ENCODE data around the gene ROPN1L.
"Not testable (repeated sequence)": the region's sequence is repeated elsewhere in the genome, so short reads cannot be mapped to it uniquely, and the experiment has no call there.

Gene ROPN1L

GRCh38 chr5:10503321-10503720 lies 61.6 kb downstream of the ROPN1L start:
- DNase-seq (ENCODE audit: low read depth), result no peak

GRCh38 chr5:10503997-10504793 lies 62.5 kb downstream of the ROPN1L start:
- no peak for DNase-seq (ENCODE audit: low read depth)

GRCh38 chr5:10505517-10506095 lies 63.9 kb downstream of the ROPN1L start:
- DNase-seq (ENCODE audit: low read depth), result no peak

GRCh38 chr5:10506535-10506934 lies 64.9 kb downstream of the ROPN1L start:
- no peak for DNase-seq (ENCODE audit: low read depth)

GRCh38 chr5:10507575-10508096 lies 66.0 kb downstream of the ROPN1L start:
- no peak for DNase-seq (ENCODE audit: low read depth)

- DNase-seq (ENCODE audit: low read depth), result no peak
These were observed 67.9 kb downstream of the ROPN1L start for GRCh38 chr5:10509575-10509974.

GRCh38 chr5:10511741-10512640 lies 70.3 kb downstream of the ROPN1L start:
- no peak for DNase-seq (ENCODE audit: low read depth)

GRCh38 chr5:10513501-10514442 lies 72.1 kb downstream of the ROPN1L start:
- DNase-seq (ENCODE audit: low read depth), result no peak

GRCh38 chr5:10514572-10514971 lies 72.9 kb downstream of the ROPN1L start:
- DNase-seq (ENCODE audit: low read depth), result not testable (repeated sequence)
